ENCODE measurements around the gene ATP6V1G1. TPM values are rescaled to one million over a fixed set of nuclear protein-coding genes. Genes with fewer than 3 reads are reported as not detected.
A peak's percentile ranks its signal among the peaks of the same experiment; 100 is the strongest.

ATP6V1G1 gene, protein sequence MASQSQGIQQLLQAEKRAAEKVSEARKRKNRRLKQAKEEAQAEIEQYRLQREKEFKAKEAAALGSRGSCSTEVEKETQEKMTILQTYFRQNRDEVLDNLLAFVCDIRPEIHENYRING
- 108 TPM for total RNA-seq

DNA sequence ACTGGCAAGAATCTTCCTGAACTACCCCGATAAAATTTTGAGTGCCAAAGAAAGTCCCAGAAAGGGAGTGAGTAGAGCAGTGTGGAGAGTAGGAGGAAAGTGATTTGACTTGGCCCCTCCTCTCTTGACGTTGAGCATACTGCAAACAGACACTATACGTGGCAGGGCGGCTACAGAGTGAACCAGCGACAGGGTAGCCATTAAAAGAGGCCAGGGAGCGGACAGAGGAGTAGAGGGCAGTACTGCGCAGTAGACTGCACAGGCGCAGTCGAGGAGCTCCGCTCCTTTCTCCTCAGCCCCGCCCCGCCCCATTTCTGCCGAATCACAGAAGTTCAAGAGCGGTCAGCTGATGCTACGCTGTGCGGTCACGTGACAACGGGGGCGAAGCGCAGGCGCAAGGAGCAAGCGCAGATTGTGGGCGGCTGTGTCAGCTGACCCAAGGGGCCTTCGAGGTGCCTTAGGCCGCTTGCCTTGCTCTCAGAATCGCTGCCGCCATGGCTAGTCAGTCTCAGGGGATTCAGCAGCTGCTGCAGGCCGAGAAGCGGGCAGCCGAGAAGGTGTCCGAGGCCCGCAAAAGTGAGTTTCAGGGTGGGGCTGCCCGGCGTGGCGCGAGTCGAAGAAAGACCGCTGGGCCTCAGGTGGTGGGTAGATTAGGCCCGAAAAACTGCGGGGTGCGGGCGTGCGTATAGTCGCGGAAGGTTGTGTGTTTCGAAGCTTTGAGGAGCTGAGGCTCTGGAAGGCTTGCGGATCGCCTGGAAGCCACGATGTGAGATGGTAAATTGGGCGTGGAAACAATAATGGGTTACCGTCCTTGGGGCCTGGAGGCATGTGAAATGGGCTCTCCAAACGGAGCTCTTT is at the start of gene ATP6V1G1:
Gene ATP6V1G1 (plus strand): TSS at position 425 of the 858 bp plus-strand sequence. CDS start 70 bp downstream, at position 495.
- FAIRE-seq (no peak), DNase-seq (ENCODE audit: low spot score in 2 of 2) (peak; percentile 78 to 92)

DNA sequence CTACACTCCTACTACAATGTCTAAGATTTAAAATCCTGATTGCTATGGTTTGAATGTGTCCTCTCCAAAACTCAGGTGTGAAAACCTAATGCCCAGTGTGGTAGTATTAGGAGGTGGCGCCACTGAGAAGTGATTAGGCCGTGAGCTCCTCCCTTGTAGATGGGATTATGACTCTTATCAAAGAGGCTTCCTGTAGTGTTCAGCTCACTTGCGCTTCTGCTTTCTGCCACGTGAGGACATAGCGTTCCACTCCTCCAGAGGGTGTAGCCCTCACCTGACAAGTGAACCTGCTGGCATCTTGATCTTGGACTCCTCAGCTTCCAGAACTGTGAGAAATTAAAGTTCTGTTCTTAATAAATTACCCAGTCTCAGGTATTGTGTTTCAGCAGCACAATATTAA is 49.3 kb upstream of the ATP6V1G1 start:
- DNase-seq (ENCODE audit: low spot score in 2 of 2) (no peak), FAIRE-seq (no peak)

DNA sequence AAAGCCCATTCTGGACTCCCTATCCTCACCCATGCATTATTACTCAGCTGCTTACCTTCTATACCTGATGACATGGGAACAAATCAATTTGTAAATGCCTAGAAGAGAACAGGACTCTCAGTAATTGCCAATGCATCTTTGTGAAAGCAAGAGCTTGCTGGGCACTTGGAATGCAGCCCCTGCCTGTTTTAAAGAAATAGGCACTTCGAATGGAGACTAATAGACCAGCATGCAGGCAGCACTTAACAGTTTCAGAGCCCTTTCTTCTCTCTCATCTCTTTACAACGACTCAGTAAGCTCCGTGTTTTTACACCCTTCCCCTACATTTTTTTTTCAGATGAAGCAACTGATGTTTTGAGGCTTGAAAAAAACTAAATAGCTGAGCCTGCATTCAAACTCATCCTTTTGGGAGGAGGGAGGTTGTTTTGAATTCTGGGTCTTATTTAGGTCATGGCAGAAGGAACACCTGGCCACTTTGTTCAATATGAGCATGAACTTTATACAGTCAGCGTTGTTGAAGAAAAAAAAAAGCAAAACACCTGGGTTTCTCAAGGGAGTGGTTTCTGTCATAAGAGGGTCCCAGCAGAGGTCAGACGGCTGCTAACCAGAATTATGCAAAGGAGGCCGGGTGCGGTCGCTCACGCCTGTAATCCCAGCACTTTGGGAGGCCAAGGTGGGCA is 47.7 kb upstream of the ATP6V1G1 start:
- no peak for DNase-seq (ENCODE audit: low spot score in 2 of 2)
- no peak for FAIRE-seq

DNA sequence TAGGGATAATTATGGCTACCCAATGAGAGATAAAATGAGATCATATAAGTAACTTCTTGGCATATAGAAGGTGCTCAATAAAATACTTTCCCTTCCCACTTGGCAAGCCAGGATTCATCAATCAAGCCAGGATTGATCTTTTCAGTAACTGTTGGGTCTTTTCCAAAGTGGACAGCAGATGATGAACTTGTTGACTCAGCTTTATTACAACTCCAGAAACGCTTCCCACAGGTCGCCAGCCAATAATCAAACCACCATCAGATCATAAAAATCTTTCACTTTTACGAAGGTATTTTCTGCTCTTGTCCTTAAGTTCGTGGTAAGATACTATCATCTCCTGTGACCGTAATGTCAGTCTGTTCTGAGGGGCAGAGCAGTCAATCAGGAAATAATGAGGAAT is 42.5 kb upstream of the ATP6V1G1 start:
- FAIRE-seq, result no peak

DNA sequence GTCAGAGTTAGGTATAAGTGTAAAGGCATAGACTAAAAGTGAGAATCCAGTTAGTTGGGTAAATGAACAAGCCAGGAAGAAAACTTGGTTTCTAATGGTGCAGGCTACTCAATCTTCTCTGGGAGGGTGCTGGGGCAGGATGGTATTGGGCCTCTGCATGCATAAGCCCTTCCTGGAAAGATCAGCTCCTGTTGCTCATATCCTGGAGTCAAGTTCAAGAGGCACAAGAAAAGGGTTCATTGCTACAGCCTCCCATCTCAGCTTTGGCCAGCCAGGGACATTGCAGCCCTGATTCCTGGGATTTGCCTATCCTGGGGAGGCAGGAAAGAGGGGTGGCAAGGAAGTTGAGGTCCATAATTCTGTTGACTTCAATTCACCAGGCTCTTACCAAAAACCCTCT is 40.7 kb upstream of the ATP6V1G1 start:
- FAIRE-seq, result no peak

More for the DNA sequence above, 42.5 kb upstream of the ATP6V1G1 start:
- no peak for DNase-seq (ENCODE audit: low spot score in 2 of 2)

DNA sequence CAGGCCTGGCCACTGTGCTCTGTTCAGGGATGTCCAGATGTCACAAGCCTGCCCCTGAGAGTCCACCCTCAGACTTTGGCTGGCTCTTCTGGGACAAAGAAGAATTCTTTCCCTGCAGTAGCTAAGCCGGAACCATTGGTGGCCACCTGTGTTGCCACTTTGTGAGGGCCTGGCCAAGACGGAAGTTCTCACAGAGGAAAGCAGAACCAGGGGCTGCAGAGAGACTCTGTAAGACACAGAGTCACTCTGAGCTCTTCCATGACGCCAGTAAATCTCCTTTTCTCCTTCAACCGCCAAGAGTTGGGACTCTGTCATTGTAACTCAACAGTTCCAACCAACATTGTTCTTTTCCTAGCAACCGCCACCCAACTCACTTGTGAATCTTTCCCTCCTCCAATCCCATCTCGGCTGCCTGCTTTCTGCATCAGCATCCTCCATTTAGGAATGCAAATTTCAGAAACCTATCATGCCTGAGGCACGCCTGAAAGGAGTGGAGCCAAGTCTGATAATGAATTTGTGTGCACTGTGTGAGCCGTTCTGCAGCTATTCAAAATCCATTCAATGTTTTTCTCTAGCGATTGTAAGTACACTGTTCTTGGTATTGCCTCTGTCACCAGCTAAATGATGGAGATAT is 37.8 kb upstream of the ATP6V1G1 start:
- no peak for FAIRE-seq

More for the DNA sequence above, 40.7 kb upstream of the ATP6V1G1 start:
- DNase-seq (ENCODE audit: low spot score in 2 of 2), result no peak

DNA sequence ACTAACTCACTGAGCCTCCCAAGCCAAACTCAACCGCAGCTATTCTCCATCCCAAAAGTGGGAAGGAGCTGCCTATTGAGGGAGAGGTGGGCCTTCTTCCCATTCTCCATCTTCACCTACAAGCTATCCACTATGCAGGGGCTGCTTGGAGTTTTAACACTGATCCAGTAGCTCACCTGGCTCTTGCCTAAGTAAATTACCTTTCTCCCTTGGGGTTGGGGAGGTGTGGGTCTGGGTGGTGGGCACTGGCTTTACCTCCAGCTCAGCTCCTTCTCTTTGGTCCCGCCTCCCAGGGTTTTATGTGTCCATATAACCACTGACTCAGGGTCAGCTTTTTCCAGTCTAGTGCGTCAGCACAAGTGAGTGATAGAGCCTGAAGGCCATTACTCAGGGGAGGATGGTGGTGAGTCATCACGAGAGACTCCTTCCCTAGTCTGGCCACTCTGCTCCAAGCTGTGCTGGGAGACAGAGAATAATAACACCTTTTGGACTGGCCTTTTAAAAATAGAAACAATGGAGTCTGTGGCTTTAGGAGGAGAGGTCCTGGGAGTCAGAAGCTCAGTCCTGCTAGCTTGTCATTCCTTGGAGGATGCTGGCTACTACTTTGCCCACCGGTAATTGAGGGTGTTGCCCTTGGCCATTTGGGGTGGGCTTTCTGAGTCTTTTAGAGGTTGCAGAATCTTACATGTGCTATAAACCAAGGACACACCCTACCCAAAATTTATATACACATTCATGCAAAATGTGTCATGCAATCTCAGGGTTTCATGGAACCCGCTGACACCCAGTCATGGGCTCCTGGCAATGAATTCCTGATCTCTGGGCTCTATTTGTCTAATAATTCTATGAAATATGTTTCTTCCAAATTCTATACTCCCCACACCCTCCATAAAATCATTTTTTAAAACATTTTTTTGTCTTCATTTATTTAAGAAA is 35.6 kb upstream of the ATP6V1G1 start:
- FAIRE-seq, result no peak

More for the DNA sequence above, 37.8 kb upstream of the ATP6V1G1 start:
- no peak for DNase-seq (ENCODE audit: low spot score in 2 of 2)

DNA sequence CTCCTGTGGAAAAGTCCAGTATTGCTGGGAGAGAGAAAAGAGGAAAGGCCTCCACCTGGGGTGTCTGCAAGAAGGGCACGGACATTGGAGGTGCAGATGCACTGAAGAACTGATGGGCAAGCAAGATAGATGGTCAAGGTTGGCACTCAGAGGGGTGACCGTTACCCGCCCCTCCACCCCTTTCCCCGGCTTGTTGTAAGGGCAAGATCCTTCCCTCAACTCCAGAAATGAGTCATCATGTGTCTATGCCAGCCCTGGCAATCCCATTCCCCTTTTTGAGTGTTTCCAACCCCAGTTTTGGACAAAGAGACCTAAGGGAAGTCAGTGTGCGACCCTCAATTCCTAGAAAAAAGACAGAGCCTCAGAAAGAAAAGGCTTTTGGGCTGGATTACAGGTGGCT is 34.9 kb upstream of the ATP6V1G1 start:
- FAIRE-seq, result no peak
- no peak for DNase-seq (ENCODE audit: low spot score in 2 of 2)

More for the DNA sequence above, 35.6 kb upstream of the ATP6V1G1 start:
- no peak for DNase-seq (ENCODE audit: low spot score in 2 of 2)

DNA sequence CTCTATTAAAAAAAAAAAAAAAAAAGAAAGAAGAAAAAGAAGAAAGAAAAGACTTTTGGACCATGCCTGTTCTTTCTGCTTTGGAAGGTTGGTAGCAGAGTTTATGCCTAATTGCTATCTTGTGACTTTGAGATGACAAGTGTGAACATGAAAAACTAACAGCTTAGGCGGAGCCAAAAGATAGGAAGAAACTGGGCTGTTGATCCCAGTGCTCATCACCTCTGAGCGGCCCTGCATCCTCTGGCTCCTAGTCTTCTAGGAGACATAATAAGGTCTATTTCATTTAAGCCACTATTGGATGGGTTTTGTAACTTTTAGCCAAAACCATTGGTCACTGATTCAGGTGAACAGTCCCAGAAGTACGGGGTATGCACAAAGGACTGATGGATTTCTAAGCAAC is 34.4 kb upstream of the ATP6V1G1 start:
- no peak for FAIRE-seq
- no peak for DNase-seq (ENCODE audit: low spot score in 2 of 2)

DNA sequence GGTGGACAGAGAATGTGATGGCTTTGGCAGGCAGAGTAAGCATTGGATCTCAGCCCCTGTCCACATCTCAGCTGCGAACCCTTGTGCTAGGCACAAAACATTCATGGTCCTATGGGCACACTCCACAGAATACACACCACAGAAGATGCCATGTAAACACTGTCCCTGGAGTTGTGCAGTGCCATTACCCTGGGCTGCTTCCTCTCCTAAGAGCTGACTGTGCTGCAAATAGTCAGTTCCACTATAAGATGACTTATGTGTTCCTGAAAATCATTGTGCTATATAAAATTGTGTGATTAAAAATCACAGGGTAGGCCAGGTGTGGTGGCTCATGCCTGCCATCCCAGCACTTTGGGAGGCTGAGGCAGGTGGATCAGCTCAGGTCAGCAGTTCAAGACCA is 31.9 kb upstream of the ATP6V1G1 start:
- DNase-seq (ENCODE audit: low spot score in 2 of 2) (no peak), FAIRE-seq (no peak)

DNA sequence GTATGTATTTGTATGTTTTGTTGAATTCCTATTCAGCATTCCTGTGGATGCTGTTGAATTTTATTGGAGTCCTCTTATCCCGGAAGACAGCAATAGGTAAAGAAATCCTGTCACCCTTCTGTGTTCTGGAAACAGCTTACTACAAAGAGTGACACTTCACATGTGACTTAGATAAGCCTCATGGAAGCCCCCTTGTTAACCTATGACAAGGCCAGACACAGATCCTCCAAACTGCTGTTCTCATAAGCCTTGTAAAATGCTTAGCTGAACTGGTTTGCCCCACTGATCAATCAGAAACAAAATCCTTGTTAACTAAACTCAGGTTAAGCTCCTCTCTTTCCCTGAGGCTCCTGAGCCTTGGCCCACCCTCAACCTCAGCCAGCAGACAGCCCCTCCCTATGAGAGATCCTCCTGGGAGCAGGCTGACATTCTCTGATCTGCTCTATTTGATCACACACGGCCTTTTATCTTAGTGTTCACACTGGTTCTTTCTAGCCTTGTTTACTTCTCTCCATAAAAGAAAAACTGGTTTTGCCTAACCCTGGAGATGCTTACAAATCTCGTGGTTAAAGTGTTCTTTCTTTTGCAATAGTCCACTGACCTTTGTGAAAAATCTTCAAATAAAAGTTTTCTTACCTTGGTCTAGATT is 29.4 kb upstream of the ATP6V1G1 start:
- no peak for FAIRE-seq
- DNase-seq (ENCODE audit: low spot score in 2 of 2), result no peak

DNA sequence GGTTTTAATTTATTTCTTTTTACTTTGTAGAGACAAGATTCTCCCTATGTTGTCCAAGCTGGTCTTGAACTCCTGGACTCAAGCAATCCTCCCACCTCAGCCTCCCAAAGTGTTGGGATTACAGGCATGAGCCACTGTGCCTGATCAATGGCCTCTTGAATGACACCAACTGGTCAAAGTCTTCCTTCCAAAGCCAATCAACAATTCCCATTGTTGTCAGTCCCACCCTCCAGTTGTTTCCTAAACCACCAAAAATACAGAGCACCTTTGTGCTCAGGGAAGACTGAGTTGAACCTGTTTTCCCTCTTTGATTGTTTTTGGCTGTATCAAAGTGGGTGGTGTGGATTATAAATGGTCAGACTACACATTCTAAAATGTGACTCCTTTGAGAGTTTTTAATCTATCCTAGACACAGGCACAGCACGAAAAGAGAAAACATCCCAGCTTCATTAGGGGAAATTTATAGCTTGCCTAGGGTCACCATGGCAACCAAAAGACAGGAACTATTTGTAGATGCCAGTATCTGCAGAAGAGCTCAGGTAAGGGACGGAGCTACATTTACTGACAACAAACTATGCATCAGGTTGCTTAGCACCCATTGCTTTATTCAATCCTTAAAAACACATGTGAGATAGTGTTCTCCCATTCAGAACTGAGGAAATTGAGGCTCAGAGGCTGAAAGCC is 27.6 kb upstream of the ATP6V1G1 start:
- no peak for DNase-seq (ENCODE audit: low spot score in 2 of 2)
- FAIRE-seq, result no peak

DNA sequence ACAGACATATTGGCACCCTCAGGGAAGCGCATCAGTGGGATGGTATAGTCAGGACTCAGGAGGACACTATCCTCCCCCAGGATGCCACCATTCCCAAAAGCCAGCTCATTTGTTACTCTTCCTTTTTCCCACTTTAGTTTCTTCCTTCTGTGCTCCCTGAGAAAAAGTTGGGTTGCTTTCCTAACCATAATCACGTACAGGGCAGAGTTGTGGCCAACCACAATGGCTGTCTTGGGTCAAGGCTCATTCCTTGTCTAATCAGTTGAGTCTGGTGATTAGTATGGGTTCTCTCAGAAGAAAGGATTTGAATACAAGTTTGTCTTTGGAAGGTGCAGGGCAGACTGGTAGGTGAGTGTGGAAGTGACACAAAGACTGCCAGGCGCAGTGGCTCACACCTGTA is 26.6 kb upstream of the ATP6V1G1 start:
- DNase-seq (ENCODE audit: low spot score in 2 of 2) (no peak), FAIRE-seq (no peak)

DNA sequence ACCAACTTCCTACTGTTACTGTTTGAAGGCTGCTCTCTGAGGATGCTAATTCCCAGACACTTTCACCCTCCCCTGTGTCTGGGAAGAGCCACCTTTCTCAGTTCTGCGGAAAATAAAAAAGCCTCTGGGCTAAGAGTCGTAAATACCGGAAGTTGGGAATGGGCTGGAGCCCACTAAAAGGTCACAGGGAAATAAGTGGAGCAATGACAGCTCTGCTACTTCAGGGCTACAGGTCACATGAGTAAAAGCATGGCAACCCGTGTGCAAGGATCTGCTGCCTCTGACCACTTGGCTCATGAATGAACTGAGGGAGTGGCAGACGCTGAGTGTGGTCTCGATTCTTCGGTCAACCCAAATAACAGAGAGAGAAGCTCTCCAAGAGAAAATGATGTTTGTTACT is 25.8 kb upstream of the ATP6V1G1 start:
- DNase-seq (ENCODE audit: low spot score in 2 of 2), result no peak
- no peak for FAIRE-seq

DNA sequence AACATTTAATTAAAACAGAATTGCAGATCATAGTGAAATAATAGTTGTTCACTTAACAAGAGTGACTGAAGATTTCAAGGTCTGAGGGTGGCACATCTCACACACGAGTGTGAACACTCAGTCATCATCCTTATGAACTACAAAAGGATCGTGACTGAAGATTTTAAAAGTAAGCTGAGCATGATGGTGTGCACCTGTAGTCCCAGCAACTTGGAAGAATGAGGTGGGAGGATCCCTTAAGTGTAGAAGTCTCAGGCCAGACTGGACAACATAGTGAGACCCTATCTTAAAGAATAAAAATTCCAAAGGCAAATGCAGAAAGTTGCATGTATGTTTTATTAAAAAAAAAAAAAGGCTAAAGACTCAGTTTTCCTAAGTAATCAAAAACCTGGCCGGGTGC is 22.4 kb upstream of the ATP6V1G1 start:
- DNase-seq (ENCODE audit: low spot score in 2 of 2) (no peak), FAIRE-seq (no peak)

DNA sequence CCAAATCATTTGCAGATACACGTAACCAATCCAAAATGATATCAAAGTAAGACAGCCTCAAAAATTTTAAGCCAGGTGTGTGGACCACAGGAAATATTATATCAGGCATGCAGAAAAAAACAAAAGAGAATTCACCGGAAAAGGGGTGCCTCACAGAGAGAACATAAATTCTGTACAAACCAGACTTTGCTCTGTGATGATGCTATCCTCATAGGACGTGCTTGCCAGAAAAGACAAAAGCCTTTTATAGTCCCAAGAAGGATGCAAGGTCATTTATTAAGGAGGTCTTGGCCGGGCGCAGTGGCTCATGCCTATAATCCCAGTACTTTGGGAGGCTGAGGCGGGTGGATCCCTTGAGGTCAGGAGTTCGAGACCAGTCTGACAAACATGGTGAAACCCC is 16.8 kb upstream of the ATP6V1G1 start:
- no peak for DNase-seq (ENCODE audit: low spot score in 2 of 2)
- FAIRE-seq, result no peak

DNA sequence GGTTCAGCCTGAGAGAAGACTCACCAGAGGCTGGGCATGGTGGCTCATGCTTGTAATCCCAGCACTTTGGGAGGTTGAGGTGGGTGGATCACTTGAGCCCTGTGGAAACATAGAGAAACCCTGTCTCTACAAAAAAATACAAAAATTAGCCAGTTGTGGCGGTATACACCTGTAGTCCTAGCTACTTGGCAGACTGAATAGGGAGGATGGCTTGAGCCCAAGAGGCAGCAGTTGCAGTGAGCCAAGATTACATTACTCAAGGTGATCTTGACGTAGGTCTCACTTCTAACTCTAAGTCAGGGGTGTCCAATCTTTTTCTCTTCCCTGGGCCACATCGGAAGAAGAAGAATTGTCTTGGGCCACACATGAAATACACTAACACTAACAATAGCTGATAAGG is 16.2 kb upstream of the ATP6V1G1 start:
- no peak for FAIRE-seq
- DNase-seq (ENCODE audit: low spot score in 2 of 2), result no peak

DNA sequence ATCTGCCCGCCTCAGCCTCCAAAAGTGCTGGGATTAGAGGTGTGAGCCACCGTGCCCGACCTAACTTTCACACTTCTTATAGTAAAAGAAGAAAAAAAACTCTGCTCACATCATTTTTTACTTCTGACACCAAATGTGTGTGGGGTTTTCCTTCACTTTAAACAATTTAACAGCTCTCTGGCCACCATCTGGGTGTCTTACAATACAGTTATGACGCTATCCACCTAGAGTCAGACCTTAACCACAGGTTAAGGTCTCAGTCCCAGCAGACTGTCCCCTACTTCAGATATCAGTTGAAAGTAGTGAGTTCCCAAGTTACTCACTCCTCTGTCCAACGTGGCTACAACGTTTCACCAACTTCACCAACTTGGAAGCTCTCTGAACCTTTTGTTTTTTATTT is 15.4 kb upstream of the ATP6V1G1 start:
- DNase-seq (ENCODE audit: low spot score in 2 of 2) (no peak), FAIRE-seq (no peak)

DNA sequence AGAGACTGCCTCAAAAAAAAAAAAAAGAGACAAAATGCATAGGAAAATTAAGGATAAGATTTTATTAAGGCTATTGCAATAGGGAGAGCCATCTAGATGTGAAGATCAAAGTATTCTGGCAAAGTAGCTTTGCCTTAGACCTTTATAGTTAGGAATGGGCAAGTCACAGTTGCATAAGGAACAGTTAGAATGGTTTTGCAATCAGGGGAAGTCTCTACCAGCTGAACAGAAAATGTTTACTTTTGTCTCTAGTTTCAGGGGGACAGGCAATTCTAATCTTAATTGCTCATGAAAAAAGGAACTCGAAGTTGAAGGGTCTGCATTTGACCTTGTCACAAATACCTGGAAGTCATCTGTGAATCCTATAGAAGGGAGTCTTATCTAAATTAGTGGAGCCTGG is 13.1 kb upstream of the ATP6V1G1 start:
- no peak for DNase-seq (ENCODE audit: low spot score in 2 of 2)
- no peak for FAIRE-seq

Data from frontal cortex (tissue), 4 donors.